Immature natural killer cell (primary cell): ENCODE results near the gene SHB. TPM values are rescaled to one million over a fixed set of nuclear protein-coding genes. Genes with fewer than 3 reads are reported as not detected.

Experiments used
- DNase-seq, 3 donors: peaks; one replicate each; pipeline ENCODE4 v3.0.0; 2022; ENCODE audit warnings: mixed read lengths in 1 of 3
- H3K27ac Mint-ChIP-seq, 6 donors: one replicate each; pipeline ENCODE4 v1.8.0; 2020; ENCODE audit warnings: mixed read lengths in 6 of 6, mild to moderate bottlenecking in 5 of 6, inconsistent platforms in 4 of 6, moderate library complexity in 3 of 6
- H3K27me3 Mint-ChIP-seq, 3 donors: one replicate each; pipeline ENCODE4 v1.8.0; 2020 to 2021; ENCODE audit warnings: low read depth in 3 of 3, mild to moderate bottlenecking in 3 of 3, mixed read lengths in 3 of 3, moderate library complexity in 3 of 3, inconsistent platforms in 1 of 3
- H3K36me3 Mint-ChIP-seq, 3 donors: one replicate each; pipeline ENCODE4 v1.8.0; 2020; ENCODE audit warnings: mixed read lengths in 3 of 3, inconsistent platforms in 2 of 3, mild to moderate bottlenecking in 2 of 3
- H3K4me1 Mint-ChIP-seq, 2 donors: one replicate each; pipeline ENCODE4 v1.8.0; 2020; ENCODE audit warnings: inconsistent platforms in 2 of 2, mild to moderate bottlenecking in 2 of 2, mixed read lengths in 2 of 2, moderate library complexity in 1 of 2
- H3K4me3 Mint-ChIP-seq, 5 donors: one replicate each; pipeline ENCODE4 v1.8.0; 2020; ENCODE audit warnings: mild to moderate bottlenecking in 5 of 5, mixed read lengths in 5 of 5, inconsistent platforms in 3 of 5, moderate library complexity in 3 of 5
- H3K9me3 Mint-ChIP-seq, 6 donors: one replicate each; pipeline ENCODE4 v1.8.0; 2020; ENCODE audit warnings: mild to moderate bottlenecking in 6 of 6, mixed read lengths in 6 of 6, inconsistent platforms in 4 of 6, moderate library complexity in 3 of 6
- polyA plus RNA-seq, 3 donors: library from polyadenylated mRNA; unstranded; fragments of 300-500 nt; fragmentation: Illumina TruSeq; gene quantifications; one replicate each; pipeline ENCODE4 v1.2.3, GENCODE V29; 2021

The SHB gene
- polyA plus RNA-seq, 3 donors from 2014 or later: 0.39 to 0.70 (median 0.57) TPM

DNA sequence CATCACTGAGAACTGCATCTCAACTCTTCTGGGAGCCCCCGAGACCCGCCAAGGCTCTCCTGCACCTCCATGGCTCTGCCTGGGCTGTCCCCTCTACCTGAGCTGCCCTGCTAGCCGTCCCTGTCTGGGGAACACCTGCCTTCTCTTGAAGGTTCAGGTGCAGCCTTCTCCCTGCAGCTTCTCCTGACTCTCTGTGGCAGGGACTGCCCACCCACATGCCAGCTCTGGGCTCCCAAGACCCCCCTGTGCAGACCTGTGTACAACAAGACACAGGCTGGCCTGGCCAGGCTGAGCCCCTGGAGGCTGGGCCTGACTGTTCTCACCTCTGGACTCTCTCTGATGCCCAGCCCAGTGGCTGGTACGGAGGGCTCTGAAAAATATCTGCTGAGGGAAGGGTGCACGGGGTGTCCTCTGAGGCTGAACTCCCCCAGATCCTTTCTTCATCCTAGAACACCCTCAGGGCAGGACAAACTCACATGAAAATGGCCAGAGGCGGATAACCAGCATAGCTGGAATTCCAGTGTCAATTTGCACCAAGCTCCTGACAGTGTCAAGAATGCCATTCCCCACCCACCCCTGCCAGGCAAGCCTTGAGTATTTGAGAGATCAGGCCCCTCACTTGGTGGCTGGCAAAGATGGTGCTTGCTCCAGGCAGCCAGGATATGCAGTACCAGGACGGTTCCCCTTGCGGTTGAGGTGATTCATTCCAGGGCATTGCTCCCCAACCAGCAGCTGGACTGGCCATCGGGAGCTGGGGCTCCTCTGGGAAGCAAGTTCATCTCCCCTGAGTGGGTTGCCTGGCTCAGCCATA, 124.2 kb downstream of the SHB start:
- DNase-seq: no peak
- no peaks in the 10 kb centered on the region for H3K9me3 Mint-ChIP-seq
- H3K27me3 Mint-ChIP-seq: peaks cover 0 to 4% (median 3%) of the 10 kb centered on the region in 3 donors
- H3K4me3 Mint-ChIP-seq: no peak overlapping the region
- H3K36me3 Mint-ChIP-seq: peaks cover 0 to 8% (median 0%) of the 10 kb centered on the region in 3 donors
- H3K4me1 Mint-ChIP-seq: no peaks in the 10 kb centered on the region
- H3K27ac Mint-ChIP-seq: no peak overlapping the region

DNA sequence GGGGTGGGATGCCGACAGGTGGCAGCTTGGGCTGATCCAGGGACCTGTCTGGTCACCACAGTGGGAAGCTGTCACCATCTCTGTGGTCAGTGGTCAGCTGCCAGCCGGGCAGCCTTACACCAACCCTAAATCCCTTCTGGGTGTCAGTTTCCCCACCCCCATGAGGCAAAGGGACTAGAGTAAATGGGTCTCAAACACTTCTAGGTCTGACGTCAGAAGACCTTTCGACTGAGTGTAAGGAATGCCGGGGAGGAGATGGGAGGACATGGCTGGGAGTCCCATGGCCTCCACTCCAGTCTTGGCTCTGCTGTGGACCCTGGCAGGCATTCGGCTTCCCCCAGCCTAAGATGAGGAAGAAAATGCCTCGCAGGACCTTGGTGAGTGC, 124.8 kb downstream of the SHB start:
- Mint-ChIP-seq H3K27me3 (peaks cover 0 to 4% (median 3%) of the 10 kb centered on the region in 3 donors), H3K27ac (no peak overlapping the region), H3K4me1 (no peaks in the 10 kb centered on the region), H3K4me3 (no peak overlapping the region), H3K9me3 (no peaks in the 10 kb centered on the region), H3K36me3 (peaks cover 0 to 8% (median 0%) of the 10 kb centered on the region in 3 donors)
- DNase-seq: no peak

DNA sequence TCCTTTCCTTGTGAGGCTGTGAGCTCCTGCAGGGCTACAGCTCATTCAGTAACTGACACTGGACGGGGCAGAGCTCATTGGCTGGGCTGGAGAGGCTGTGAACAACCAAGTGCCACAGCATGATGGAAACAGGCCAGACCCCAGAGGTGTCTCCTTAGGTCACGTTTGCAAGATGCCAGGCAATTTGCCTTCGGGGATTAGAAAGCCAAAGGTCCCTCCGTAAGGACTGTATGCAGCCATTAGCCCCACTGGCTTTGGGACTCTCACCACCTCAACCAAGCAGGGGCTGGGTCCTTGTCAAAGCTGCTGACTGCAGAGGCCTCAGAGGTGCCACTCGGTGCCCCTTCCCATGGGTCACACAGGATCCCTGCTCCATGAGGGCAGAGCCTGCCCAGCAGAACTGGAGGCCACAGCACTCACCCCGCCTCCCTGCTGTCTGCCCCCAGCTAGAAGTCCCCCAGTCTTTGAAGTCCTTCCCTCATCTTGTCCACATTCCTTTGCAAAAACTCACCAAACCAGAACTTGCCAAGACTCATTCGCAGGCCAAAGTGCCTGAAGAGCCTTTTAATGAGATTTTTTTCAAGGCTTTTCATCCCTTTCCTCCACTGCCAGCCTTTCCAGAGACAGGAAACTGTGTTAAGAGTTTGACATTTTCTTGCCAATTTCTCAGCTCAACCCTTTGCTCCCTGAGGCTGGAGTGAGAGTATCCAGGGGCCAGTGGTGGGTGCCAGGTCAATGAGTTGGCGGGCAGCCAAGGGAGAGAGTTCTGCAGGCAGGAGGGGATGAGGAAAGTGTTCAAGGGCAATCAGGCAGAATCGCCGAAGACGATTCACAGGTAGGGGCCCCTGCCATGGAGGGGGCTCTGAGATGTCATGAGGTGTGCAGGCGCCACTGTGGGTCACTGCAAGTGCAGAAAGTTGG, 125.4 kb downstream of the SHB start:
- Mint-ChIP-seq H3K4me1 (no peaks in the 10 kb centered on the region), H3K36me3 (peaks cover 0 to 8% (median 0%) of the 10 kb centered on the region in 3 donors), H3K9me3 (no peaks in the 10 kb centered on the region), H3K27me3 (peaks cover 0 to 4% (median 3%) of the 10 kb centered on the region in 3 donors), H3K4me3 (no peak overlapping the region), H3K27ac (no peak overlapping the region)
- DNase-seq: no peak

DNA sequence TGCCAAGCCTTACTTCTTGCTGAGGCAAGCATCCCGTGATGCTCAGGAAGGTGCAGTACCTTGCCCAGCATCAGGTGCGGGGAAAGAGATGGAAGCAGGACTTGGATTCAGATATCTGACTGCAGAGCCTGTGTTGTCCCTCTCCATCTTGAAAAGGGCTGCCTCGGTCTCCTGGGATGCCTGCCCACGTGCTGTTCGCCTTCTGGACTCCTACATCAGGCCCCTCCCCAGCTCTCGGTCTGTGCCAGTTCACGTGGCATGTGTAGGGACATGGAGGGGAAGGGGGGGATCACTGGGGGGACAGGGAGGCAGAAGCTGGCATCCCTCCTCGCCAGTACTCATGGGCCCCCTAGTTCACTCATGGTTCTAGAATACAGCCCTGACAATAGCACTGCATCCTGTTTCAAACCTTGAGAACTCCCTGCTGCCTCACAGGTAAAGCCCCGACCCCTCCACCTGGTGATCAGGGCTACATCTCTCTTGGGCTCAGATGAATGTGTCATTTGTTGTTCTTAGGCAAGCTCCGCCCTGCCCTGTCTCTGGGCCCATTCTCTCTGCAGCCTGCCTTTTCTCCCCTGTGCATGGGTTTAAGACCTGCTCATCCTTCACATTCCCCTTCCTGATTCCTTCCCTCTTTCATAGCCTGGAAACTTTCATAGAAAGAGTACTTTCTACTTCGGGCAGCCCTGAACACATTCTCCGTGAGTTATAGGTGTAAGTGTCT, 126.2 kb downstream of the SHB start:
- peak overlapping the region in 1 of 6 donors; percentile 16 for H3K27ac Mint-ChIP-seq
- peaks cover 0 to 8% (median 0%) of the 10 kb centered on the region in 3 donors for H3K36me3 Mint-ChIP-seq
- H3K9me3 Mint-ChIP-seq: no peaks in the 10 kb centered on the region
- no peak for DNase-seq
- H3K4me1 Mint-ChIP-seq: no peaks in the 10 kb centered on the region
- H3K27me3 Mint-ChIP-seq: peaks cover 0 to 4% (median under 1%) of the 10 kb centered on the region in 3 donors
- no peak overlapping the region for H3K4me3 Mint-ChIP-seq

DNA sequence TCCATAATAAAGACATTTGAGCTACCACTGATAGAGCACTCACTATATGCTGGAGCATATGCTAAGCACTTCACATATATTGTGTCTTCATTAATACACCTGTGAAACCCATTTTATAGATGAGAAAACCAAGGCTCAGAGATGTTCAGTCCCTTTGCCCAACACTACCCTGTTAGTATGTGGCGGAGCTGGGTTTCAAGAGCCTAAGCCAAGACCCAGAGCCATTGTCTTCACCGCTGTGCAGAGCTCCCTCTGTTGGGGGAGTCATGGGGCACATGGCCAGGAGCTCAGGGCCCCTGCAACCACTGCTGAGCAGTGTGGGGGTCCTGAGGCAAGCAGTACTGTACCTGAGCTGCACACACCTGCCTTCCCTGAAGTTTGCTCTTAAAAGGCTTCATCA, 127.8 kb downstream of the SHB start:
- Mint-ChIP-seq H3K9me3 (no peaks in the 10 kb centered on the region), H3K36me3 (peaks cover 0 to 8% (median 0%) of the 10 kb centered on the region in 3 donors), H3K4me1 (no peaks in the 10 kb centered on the region), H3K27me3 (peaks cover 0 to 4% (median 0%) of the 10 kb centered on the region in 3 donors), H3K27ac (no peak overlapping the region), H3K4me3 (no peak overlapping the region)
- no peak for DNase-seq

DNA sequence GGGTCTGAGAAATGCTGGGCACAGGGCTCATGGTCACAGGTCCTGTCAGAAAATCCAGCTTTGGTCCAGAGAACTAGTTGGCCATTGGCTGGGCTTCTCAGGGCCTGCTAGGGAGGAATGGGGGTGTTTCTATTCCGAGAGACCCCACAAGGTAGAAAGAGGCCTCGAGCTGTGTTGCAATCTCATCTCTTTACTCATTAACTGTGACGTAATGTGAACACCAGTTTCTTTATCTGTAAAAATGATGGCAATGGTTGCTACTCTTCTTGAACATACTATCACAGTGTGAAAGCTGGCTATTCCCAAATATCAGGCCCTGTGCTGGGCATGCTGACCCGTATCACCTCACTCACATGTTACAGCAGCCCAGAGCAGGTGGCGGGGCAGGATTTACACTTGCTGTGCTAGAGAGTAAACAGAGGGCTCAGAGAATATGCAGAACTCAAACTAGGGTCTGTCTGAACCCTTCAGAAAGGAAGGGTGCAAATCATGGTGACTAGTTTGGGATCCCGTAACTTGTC, 129.4 kb downstream of the SHB start:
- Mint-ChIP-seq H3K4me3 (no peak overlapping the region), H3K27me3 (peaks cover 0 to 4% (median 2%) of the 10 kb centered on the region in 3 donors)

DNA sequence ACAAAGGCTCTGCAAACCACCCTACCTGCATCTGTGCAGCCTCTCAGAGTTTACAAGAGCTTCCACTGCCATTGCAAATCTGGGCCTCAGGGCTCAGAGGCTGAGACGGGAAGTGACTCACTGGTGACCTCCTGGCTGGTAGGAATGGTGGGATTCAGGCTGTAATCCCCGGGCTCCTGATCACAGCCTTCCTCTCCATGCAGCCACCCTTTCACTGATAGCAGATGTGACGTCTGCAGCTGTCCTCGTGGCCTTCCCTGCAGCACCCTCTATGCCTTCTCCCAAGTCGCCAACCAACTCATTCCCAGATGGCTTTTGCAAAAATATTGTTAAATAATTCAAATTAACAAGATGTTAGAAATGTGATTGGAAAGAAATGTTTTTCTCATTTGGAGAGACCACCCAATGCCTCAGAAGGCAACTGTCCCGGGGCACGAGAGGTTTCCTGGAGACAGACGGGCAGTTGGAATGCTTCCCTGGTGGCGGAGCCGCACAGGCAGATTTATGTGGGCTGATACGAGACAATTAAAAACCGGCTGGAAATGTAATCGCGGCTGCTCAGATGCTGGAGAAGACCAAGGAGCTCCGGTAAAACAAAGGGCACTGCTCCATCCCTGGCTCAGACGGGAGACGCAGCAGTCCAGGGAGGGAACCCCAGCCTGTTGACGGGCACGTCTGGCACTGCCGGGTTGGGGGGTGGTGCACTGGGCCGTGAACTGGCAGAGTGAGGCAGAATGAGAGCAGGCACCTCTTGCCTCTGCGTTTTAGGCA, 130.7 kb downstream of the SHB start:
- Mint-ChIP-seq H3K4me1 (no peaks in the 10 kb centered on the region), H3K9me3 (no peaks in the 10 kb centered on the region), H3K27me3 (peaks cover 0 to 4% (median 2%) of the 10 kb centered on the region in 3 donors)

More for the DNA sequence above, 129.4 kb downstream of the SHB start:
- Mint-ChIP-seq H3K9me3 (no peaks in the 10 kb centered on the region), H3K36me3 (peaks cover 0 to 5% (median 0%) of the 10 kb centered on the region in 3 donors), H3K27ac (no peak overlapping the region), H3K4me1 (no peaks in the 10 kb centered on the region)
- no peak for DNase-seq

DNA sequence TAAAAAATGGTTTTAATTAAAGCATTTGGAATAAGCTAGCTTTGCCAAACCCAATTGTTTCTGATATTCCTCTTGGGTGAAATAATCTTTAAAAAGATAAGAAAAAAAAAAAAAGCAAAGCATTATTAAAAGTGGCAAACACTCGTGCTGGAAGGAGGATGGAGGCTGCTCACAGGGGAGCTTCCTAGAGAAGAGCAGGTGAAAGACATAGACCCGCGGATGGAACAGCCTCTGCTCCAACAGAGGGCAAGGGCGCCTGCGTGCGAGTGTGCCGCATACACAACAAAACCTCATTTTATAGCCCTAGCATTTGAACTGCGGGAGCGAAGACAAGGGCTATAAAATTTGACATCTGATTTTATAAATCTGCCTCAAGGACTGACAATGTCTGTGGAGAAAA, 131.7 kb downstream of the SHB start:
- Mint-ChIP-seq H3K9me3 (no peaks in the 10 kb centered on the region), H3K27me3 (peaks cover 0 to 4% (median 2%) of the 10 kb centered on the region in 3 donors), H3K4me3 (no peak overlapping the region), H3K27ac (no peak overlapping the region), H3K36me3 (peaks cover 0 to 5% (median 0%) of the 10 kb centered on the region in 3 donors), H3K4me1 (no peaks in the 10 kb centered on the region)
- no peak for DNase-seq

More for the DNA sequence above, 130.7 kb downstream of the SHB start:
- peaks cover 0 to 5% (median 0%) of the 10 kb centered on the region in 3 donors for H3K36me3 Mint-ChIP-seq
- DNase-seq: no peak
- H3K27ac Mint-ChIP-seq: no peak overlapping the region
- H3K4me3 Mint-ChIP-seq: no peak overlapping the region

DNA sequence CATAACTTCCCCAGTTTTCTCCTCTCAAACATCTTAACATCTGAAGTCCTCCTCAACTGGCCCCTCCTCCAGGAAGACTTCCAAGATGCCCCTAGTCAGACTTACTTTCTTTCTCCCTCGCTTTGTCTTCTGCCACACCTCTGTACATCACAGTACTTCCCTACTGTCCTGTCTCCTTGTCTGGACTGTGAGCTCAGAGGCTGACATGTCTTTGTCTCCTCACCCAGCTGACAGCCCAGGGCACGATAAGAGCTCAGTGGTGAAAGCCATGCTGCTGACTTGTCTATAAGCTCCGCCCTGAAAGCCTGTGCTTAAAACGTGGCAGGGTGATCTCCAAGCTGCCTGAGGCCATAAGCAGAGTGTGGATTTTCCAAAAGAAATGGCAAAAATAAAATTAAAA, 132.1 kb downstream of the SHB start:
- H3K9me3 Mint-ChIP-seq: no peaks in the 10 kb centered on the region
- no peak overlapping the region for H3K4me3 Mint-ChIP-seq
- H3K27me3 Mint-ChIP-seq: peaks cover 0 to 2% (median under 1%) of the 10 kb centered on the region in 3 donors
- no peaks in the 10 kb centered on the region for H3K4me1 Mint-ChIP-seq
- no peak for DNase-seq
- peaks cover 0 to 2% (median 0%) of the 10 kb centered on the region in 3 donors for H3K36me3 Mint-ChIP-seq
- H3K27ac Mint-ChIP-seq: no peak overlapping the region

DNA sequence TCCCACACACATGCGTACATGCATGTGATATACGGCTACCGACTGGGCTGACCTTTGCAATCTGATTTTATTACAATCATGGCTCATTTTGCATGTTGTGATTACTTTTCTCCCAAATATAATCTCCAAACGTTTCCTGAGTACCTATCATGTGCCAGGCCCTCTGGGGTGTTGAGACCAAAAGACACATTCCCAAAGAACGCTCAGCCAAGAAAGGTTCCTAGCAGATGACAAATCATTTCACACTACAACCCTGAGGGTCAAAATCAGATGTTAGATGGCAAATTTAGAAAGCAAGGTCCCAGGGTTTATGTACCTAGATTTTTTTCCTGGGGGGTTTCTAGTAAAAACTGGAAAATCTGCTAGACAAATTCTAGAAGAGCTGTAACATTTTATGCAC, 132.7 kb downstream of the SHB start:
- Mint-ChIP-seq H3K4me3 (no peak overlapping the region), H3K9me3 (no peaks in the 10 kb centered on the region), H3K4me1 (no peaks in the 10 kb centered on the region), H3K27me3 (peaks cover 0 to 2% (median 0%) of the 10 kb centered on the region in 3 donors), H3K27ac (no peak overlapping the region), H3K36me3 (no peaks in the 10 kb centered on the region)
- DNase-seq: no peak

DNA sequence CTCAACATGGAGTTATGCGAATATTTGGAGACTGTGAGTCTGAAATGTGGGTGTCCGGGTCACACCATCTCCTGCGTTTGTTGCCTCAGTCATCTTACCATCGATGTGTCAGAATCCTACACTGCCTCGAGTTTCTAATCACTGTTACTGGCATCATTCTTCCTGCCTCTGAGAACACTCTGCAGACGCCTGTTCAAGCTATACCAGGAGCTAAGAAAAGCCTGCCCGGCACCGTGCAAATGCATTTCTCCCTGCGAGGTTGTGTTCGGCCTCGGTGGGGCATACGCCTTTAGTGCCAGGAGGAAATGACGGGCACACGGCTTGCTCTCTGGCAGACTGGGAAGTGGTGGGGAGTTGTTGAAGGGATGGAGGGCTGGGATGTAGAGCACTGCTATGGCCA, 133.9 kb downstream of the SHB start:
- H3K9me3 Mint-ChIP-seq: no peaks in the 10 kb centered on the region
- H3K36me3 Mint-ChIP-seq: no peaks in the 10 kb centered on the region
- no peak overlapping the region for H3K4me3 Mint-ChIP-seq
- H3K4me1 Mint-ChIP-seq: no peaks in the 10 kb centered on the region
- no peak for DNase-seq
- H3K27ac Mint-ChIP-seq: no peak overlapping the region
- H3K27me3 Mint-ChIP-seq: peaks cover 0 to 2% (median 0%) of the 10 kb centered on the region in 3 donors

DNA sequence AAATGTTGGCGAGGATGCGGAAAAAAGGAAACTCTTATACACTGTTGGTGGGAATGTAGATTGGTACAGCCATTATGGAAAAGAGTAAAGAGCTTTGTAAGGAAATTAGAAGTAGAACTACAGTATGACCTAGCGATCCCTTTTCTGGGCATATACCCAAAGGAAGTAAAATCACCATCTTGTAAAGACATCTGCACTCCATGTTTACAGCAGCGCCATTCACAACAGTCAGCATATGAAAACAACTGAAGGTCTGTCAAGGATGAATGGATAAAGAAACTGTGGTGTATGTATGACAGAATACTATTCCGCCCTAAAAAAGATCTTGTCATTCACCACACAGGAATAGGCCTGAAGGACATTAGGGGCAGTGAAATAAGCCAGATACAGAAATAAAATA, 137.4 kb downstream of the SHB start:
- H3K4me1 Mint-ChIP-seq: no peaks in the 10 kb centered on the region
- no peak overlapping the region for H3K27ac Mint-ChIP-seq
- peaks cover 0 to 2% (median 0%) of the 10 kb centered on the region in 3 donors for H3K27me3 Mint-ChIP-seq
- DNase-seq: no peak
- H3K9me3 Mint-ChIP-seq: no peaks in the 10 kb centered on the region
- H3K36me3 Mint-ChIP-seq: no peaks in the 10 kb centered on the region
- no peak overlapping the region for H3K4me3 Mint-ChIP-seq

DNA sequence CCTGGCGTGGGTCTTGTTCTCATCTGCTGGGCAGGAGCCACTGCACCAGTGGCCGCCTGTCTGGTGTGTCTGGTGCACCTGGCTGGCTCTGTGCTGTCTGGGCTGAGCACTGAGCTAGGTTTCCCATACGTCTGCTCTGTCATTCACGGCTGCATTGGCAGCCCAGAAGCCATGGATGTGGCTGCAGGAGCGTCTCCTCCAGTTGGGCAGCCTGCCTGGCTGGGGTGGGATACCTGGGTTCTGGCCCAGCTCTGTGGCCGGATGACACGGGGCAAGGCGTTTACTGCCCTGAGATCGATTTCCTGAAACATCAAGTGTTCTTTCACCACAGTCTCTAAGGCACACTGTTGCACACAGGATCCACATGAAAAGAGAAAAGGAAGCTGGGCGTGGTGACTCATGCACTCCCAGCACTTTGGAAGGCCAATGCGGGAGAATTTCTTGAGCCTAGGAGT, 139.6 kb downstream of the SHB start:
- no peak overlapping the region for H3K4me3 Mint-ChIP-seq
- no peaks in the 10 kb centered on the region for H3K9me3 Mint-ChIP-seq
- H3K27me3 Mint-ChIP-seq: no peaks in the 10 kb centered on the region
- H3K27ac Mint-ChIP-seq: no peak overlapping the region
- no peaks in the 10 kb centered on the region for H3K36me3 Mint-ChIP-seq
- no peak for DNase-seq
- no peaks in the 10 kb centered on the region for H3K4me1 Mint-ChIP-seq
